Peyer's patch (tissue), 4 donors: ENCODE data around the gene SLC26A1.

Experiments
- CTCF ChIP-seq, 6 experiments: fragments of 450-650 bp in 4 of 6; fragments of 200-600 bp in 2 of 6; sonication (generic) in 1 of 6; IDR thresholded peaks; one replicate each; pipeline ENCODE4 v1.5.1; 2017 to 2019; ENCODE audit warnings: antibody characterized with exemption in 6 of 6, mild to moderate bottlenecking in 3 of 6, moderate library complexity in 1 of 6
- POLR2A ChIP-seq, 2 donors: fragments of 450-650 bp; IDR thresholded peaks; one replicate each; pipeline ENCODE4 v1.5.1; 2017; ENCODE audit warnings: antibody characterized with exemption in 2 of 2, mild to moderate bottlenecking in 2 of 2, moderate library complexity in 2 of 2

GRCh38 chr4:966266-967112 lies 26.7 kb downstream of the SLC26A1 start:
- TF ChIP-seq CTCF (IDR thresholded peaks at IDR 0.05) (no peak), POLR2A (IDR thresholded peaks at IDR 0.05) (no peak)
